ENCODE results near the gene CEP41.

DNA sequence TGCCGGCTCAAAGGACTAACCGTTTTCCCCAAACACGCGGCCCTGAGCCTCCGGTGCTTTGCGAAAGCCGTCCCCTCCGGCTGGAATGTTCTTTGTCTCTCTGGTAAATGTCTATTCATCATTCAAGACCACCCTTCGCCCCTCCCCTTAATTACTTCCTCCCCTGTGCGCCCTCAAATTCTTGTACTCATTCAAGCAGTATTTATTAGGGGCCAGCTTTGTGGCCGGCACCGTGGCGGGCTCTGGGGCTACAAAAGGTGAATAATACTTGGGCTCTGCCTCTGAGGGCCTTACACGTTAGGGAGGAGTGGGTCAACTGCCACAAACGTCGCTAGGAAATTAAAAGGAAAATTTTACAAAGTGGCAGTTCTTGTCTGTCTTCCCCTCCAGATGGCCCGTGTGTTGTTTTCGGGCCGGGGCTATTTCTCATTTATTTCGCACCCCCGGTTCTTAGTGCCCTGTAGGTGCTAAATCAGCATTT, 49.5 kb upstream of the CEP41 start:
- TF ChIP-seq, protein P1, sequence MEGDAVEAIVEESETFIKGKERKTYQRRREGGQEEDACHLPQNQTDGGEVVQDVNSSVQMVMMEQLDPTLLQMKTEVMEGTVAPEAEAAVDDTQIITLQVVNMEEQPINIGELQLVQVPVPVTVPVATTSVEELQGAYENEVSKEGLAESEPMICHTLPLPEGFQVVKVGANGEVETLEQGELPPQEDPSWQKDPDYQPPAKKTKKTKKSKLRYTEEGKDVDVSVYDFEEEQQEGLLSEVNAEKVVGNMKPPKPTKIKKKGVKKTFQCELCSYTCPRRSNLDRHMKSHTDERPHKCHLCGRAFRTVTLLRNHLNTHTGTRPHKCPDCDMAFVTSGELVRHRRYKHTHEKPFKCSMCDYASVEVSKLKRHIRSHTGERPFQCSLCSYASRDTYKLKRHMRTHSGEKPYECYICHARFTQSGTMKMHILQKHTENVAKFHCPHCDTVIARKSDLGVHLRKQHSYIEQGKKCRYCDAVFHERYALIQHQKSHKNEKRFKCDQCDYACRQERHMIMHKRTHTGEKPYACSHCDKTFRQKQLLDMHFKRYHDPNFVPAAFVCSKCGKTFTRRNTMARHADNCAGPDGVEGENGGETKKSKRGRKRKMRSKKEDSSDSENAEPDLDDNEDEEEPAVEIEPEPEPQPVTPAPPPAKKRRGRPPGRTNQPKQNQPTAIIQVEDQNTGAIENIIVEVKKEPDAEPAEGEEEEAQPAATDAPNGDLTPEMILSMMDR (IDR thresholded peaks at IDR 0.05 in 4 of 5, conservative IDR thresholded peaks at IDR 0.05 in 1 of 5): no peak
- no peak for TF ChIP-seq POLR2A (IDR thresholded peaks at IDR 0.05)

All from gastrocnemius medialis (tissue), 4 donors.